Renal pelvis (tissue), 4 donors: ENCODE measurements around the gene HSP90AB1. TPM values are rescaled to one million over a fixed set of nuclear protein-coding genes. Genes with fewer than 3 reads are reported as not detected.

ENCODE experiments used
- DNase-seq: peaks from one replicate; pipeline ENCODE4 v3.0.0-alpha.2; 2013
- polyA plus RNA-seq, 3 donors: library from polyadenylated mRNA; unstranded; fragments of 120-200 nt; gene quantifications; one replicate each; pipeline ENCODE4 v1.2.1, GENCODE V29; 2013; ENCODE audit not compliant: insufficient read length in 3 of 3

Gene HSP90AB1
- polyA plus RNA-seq, 3 donors = 1,061 to 1,256 (median 1,145) TPM

DNA sequence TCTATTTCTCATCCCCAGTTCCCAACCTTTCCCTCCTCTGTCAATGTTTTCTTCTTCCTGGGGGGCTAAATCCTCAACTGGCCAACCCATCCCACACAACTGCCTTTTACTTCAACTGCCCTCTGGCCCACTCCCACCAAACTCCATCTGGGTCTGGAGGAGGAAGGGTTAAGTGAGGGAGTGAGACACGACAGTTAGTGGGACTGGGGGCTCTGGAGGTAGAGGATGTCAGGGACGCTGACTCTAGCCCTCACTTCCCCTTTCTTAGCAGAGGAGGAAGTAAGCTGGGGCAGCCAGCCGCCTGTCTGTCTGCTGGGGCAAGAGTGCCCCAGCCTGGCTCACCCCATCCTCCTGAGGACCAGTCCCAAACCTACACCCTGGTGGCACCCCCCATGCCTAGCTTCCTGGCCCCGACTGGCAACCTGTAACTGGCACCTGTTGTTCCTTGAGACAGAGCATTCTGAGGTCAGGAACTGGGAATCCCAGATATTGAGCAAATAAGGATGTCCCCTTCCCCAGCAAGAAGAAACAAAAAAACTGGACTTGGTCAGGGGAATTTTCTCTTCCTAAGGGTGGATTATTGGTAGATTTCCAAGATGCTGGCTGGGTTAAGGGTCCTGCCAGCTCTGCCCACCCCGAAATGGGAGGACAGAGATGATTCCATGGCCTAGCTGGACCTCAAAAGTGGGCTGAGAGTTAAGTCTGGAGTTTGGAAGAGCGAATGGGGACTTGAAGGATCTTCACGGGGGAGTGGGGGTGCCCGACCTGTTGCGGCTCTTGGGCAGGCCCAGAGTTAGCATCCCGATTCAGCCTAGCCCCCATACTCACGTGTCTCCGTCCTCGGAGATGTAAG, 17.5 kb downstream of the HSP90AB1 start:
- peak; percentile 33 for DNase-seq

DNA sequence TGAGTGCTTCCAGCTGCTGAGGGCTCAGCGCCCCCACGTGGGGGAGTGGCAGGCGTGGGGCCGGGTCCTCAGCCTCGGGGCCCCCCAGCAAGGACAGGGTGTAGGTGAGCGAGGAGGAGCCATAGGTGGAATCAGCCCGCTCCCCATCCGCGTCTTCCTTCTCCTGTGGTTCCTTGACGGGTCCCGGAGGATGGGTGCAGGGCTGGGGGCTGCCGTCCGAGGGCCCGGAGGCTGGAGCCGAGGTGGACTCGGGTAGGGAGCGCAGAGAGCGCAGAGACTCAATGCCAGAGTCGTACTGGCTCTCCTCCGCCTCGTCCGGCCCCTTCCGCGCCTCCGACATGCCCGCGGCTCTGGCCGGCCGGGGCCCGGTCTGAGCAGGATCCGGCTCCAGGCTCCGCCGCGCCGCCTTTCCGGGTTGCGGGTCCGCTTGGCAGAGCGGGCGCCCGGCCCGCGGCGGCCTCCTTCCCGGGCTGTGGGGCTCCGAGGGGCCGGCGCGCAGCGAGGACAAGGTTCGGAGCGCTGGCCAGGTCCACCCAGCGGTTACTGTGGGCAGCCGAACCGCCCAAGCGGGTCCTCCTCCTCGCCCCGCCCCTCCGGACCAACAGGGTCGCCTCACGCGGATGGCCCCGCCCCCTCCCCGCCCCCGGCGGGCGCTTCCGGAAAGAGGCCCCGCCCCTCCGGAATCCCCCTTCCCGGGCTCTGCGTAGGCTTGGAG, 18.3 kb downstream of the HSP90AB1 start, which contains the start of gene NFKBIE:
NFKBIE (minus strand) TSS at position 545 of the 715 bp plus-strand sequence; CDS start at position 340, 205 bp downstream.
- peak; percentile 94 for DNase-seq

DNA sequence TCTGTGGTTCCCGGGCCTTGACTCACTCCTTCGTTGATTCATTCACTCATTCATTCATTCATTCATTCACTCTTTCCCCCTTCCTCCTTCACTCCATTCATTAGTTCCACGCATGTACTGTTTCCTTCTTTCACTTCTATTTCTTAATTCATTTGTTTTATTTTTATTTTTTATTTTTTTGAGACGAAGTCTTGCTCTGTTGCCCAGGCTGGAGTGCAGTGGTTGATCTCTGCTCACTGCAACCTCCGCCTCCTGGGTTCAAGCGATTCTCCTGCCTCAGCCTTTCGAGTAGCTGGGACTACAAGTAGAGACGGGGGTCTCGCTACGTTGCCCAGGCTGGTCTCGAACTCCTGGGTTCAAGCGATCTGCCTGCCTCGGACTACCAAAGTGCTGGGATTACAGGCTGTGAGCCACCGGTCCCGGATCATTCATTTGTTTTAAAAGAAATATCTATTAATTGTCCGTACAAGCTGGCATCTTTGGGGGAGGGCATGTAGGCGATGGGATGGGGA, 18.9 kb downstream of the HSP90AB1 start:
- no peak for DNase-seq

DNA sequence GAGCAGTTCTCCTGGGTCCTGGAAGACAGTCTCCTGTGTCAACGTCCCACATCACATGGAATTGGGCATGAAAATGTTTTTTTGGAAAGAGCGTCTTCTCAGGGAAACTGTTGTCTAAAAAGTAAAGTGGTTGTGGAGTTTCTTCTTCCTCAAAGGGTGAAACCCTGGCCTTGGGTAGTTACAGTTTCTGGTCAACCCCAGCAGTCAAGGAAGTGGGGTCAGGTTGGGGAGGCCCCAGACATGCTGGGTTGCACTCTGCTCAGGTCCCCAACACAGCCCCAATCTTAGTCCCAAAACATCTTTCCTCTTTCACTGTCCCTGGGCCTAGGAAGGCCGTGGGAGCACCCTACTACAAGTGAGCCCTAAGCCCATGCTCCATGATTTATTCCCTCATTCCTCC, 19.4 kb downstream of the HSP90AB1 start:
- DNase-seq = no peak

DNA sequence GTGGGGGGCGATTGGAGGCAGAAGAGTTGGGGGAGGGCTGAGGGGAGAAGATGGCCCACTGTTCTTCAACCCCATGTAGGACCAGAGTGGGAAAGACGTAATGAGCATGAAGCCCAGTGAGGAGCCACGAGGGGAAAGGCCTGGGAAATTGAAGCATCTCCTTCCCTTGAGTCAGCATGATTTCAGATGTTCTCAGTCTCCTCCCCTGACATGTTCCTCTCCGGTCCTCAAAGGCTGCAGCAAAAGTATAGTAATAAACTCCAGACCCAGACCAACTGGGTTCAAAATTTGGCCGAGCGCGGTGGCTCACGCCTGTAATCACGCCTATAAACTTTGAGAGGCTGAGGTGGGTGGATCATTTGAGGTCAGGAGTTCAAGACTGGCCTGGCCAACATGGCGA, 20.4 kb downstream of the HSP90AB1 start:
- DNase-seq = no peak

DNA sequence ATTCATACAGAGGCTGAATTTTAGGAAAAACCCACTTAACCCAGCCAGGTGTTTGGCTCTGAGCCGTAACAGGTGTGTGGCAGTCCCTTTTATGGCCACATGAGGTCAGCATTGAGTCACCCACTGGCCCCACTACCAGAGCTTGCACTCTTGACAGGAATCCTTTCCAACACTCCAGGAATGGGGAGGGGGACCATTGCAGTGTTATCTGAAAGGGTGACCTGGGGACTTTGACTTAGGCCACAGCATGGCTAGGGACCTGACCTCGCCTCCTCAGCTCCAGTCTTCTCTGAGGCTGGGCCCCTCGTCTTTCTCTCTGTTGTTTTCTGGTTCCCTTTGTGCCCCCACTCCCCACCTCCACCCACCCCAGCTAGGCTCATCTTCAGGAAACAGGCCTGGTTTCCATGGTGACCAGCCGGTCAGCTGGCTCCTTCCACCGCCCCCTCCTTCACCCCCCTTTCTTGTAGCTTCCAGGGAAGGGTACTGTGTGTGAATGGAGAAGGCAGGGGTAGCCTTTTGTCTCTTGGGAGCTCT, 21.3 kb downstream of the HSP90AB1 start:
- peak; percentile 65 for DNase-seq

DNA sequence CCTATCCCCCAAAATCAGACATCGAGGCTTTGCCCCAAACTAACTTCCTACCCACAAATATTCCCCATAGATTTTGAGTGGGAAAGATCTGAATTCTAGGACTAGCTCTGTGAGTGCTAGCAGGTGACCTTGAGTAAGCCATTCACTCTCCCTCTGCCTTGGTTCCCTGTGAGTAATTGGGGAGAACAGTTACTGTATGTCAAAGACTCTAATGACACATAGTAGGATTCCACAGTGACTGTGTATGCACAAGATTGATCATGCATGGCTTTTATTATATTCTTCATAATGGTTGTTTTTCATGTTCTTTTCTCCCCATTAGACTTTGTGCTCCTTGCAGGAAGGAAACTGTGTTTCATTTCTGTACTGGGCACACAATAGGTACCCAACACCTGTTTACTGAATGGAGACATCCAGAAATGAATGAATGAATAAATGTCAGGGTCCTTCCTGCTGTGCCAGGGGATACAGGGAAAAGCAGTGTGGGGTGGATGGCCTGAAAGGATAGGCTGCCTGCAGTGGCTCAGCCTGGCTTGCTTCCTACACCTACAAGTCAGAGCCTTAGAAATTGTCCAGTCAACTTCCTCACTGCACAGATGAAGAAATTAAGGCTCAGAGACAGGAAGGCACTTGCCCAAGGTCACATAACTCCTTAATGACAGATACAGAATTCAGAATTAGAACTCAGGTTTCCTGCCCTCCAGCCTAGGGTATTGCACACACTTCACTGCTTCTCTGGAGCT, 22.4 kb downstream of the HSP90AB1 start:
- DNase-seq = no peak

DNA sequence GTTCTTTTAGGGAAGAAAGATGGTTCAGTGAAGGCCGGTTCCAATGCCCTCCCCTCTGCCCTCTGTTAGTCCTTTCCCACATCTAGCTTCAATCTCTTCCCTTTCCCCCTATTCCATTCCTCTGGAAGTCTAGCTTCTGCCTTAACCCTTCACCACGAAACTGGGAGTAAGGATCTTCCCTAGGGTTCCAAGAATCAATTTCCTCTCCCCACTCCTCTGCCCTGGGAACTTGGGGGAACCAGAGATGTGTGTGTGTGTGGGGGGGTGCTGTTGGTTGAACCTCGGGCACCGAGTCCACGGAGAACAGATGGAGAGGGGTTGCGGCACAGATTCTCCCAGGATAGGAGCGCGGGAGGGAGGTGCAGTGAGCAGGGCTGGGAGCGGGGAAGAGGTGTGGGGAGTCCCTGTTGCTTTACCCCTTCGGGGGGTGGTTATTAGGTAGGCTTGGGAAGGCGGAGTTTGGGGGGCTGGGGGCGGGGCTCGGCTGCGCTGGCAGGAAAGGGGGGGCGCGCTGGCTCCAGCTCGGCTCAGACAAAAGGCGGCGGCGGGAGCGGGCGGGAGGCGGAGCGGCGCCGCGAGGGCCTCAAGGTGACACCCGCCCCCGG, 23.1 kb downstream of the HSP90AB1 start, which contains the start of gene TMEM151B:
TMEM151B (plus strand) TSS at position 530 of the 605 bp plus-strand sequence. CDS start 293 bp downstream, outside the sequence.
- no peak for DNase-seq

DNA sequence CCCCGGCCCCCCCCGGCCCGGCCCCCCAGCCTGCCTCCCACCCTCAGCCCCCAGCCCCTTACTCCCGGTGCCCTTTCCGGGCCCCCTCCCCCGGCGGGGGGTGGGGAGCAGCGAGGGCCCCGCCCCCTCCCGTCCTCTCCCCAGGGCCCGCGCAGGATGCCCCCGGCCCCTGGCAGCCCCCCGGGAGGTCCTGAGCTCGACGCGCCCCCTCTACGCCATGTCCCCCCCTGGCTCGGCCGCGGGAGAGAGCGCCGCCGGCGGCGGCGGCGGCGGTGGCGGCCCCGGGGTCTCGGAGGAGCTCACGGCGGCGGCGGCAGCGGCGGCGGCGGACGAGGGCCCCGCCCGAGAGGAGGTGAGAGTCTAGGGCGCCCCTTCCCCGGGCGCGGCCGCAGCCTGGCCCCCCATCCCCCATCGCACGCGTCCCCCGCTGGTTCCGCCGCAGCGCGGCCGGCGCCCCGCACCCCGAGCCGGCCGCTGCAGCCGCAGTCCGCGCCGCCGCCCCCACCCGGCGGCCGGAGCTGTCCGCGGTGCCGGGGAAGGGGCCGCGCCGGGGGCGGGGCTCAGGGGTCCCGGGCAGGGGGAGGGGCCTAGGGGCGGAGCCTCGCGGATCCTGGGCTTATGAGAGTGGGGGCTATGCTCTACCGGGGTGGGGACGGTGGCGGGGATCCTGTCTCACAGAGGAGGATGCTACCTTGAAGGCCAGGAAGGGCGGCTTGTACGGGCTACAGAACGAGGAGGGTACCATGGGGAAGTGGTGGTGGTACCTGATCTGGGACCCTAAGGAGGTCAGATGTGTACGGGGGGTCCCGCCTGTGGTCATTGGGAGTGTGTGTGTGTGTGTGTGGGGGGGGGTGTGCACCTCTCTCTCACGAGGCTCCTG, 23.9 kb downstream of the HSP90AB1 start:
- DNase-seq = no peak

DNA sequence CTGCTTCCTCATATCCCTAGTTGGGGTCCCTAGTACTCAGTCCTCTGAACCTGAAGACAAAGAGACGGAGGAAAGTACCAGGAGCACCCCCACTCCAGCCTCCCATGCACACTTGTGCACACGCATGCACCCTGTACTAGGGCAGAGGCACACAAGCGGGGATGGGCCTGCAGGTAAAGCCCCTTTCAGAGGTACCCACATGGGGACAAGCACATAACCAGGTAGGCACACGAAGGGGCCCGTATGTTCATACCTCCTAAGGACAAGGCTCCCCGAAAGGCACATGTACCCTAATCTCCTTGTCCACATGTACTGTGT, 24.5 kb downstream of the HSP90AB1 start:
- no peak for DNase-seq

DNA sequence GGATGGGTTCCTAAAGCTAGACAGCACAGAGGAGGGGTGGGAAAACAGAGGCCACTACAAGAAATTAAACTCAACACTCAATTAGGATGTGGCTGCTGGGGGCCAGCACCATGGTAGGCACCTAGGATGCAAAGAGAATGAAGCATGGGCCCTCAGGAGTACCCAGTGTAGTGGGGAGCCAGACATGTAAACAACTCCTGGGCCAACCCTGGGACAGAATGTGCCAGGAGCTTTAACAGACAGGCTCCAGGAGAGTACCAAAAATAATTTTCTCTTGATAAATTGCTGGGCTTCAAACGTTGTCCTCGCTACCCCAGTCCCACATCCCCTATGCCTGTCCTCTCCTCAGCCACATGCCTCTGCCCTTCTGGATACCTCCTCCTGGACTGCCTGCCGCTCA, 25.0 kb downstream of the HSP90AB1 start:
- no peak for DNase-seq

DNA sequence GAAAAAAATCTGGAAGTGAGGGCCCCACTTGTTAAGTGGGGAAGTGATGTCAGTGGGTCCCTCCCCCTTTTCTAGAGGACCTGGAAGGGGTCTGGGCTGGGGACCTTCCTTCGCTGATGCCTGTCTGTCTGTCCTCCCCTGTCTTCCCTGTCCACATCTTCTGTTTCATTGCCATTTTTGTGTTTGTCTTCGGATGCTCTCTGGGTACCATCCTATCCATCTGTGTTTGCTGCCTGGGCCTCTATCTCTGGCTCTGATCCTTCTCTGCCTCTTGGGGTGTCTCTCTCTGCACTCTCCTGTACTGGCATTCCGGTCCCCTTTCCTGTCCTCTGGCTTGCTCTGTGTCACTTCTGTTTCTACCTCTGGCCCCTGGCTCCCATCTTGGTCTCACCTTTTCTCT, 25.6 kb downstream of the HSP90AB1 start:
- no peak for DNase-seq

DNA sequence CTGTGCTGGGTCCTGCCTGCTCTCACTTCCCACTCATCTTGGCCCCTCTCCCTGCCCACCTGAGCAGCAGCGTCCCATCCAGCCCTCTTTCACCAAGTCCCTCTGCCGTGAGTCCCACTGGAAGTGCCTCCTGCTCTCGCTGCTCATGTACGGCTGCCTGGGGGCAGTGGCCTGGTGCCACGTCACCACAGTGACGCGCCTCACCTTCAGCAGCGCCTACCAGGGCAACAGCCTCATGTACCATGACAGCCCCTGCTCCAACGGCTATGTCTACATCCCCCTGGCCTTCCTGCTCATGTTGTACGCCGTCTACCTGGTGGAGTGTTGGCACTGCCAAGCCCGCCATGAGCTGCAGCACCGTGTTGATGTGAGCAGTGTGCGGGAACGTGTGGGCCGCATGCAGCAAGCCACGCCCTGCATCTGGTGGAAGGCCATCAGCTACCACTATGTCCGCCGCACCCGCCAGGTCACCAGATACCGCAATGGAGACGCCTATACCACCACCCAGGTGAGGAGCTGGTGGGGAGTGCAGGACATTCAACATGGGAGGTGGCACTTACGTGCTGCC, 26.2 kb downstream of the HSP90AB1 start:
- no peak for DNase-seq

DNA sequence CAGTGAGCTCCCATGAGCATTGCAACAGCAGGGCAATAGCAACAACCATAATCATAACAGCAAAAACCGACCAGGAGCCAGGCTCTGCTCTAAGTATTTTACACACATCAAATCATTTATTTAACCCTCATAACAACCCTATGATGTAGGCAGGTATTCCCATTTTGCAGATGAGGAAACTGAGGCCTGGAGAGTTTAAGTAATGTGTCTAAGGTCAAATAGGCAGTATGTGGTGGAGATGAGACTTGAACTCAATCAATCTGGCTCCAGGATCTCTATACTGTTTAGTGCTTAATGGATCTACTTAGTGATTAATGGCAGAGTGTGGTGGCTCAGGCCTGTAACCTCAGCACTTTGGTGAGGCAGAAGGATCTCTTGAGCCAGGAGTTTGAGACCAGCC, 26.7 kb downstream of the HSP90AB1 start:
- DNase-seq = no peak

DNA sequence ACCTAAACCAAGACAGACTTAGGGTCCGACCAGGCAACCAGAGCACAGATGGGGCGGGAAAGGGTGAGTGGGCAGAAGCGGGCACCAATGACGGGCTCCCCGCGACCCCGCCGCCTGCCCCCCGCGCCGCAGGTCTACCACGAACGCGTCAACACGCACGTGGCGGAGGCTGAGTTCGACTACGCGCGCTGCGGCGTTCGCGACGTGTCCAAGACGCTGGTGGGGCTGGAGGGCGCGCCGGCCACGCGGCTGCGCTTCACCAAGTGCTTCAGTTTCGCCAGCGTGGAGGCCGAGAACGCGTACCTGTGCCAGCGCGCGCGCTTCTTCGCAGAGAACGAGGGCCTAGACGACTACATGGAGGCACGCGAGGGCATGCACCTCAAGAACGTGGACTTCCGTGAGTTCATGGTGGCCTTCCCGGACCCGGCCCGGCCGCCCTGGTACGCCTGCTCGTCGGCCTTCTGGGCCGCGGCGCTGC, 28.4 kb downstream of the HSP90AB1 start:
- DNase-seq = no peak

DNA sequence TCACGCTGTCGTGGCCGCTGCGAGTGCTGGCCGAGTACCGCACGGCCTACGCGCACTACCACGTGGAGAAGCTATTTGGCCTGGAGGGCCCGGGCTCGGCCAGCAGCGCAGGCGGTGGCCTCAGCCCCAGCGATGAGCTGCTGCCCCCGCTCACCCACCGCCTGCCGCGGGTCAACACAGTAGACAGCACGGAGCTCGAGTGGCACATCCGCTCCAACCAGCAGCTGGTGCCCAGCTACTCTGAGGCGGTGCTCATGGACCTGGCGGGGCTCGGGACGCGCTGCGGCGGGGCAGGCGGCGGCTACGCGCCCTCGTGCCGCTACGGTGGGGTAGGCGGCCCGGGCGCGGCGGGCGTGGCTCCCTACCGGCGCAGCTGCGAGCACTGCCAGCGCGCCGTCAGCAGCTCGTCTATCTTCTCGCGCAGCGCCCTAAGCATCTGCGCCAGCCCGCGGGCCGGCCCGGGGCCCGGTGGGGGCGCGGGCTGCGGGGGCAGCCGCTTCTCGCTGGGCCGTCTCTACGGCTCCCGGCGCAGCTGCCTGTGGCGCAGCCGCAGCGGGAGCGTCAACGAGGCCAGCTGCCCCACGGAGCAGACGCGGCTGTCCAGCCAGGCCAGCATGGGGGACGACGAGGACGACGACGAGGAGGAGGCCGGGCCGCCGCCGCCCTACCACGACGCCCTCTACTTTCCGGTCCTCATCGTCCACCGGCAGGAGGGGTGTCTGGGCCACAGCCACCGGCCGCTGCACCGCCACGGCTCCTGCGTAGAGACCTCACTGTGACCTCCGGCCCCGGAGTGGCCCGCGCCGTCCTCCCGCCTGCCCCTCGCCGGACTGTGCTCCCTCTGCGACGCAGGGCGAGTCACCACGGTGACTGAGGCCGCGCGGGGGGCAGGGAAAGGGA, 29.1 kb downstream of the HSP90AB1 start:
- DNase-seq = no peak

DNA sequence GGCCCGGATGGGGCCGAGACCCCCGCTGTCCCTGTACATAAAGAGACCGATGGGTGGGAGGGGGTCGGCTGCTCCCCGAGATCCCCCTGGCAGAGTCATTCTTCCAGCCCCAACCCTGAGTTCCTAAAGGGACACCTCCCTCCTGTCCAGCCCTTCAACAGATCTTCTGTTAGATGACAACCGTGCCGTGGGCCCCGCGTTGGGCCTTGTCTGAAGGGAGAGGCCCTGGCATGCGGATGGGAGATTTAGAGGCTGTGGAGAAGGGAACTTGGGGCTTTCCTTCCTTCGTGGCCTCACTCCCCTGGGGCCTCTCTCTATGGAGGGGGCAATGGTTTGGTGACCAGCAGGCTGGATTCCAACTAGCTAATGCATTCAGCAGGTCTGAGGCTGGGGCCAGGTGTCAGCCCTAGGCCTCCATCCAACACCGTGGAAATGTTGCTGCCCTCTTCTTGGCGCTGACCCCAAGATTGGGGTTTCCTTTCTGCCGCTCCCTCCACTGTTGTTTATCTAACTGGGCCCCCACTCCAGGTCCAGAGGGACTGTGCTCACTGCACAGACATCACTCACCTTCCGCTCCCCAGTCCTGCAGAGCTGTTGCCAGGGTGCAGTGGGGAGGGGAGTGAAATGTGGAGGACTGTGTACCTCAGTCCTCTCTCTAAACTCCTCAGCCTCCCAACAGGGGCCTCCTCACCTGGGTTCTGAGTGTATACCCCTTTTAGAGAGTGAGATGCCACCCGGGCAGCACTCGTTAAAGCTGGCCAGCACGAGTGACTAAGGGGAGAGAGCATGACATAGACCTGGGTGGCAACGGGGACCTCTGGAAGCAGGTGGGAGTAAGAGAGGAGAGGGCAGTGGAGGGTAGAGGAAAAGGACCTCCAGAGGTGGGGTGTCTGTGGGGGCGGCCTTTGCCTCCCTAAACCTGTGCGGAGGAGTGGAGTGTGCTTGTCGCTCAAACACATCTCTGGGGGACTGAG, 30.1 kb downstream of the HSP90AB1 start:
- DNase-seq = no peak

DNA sequence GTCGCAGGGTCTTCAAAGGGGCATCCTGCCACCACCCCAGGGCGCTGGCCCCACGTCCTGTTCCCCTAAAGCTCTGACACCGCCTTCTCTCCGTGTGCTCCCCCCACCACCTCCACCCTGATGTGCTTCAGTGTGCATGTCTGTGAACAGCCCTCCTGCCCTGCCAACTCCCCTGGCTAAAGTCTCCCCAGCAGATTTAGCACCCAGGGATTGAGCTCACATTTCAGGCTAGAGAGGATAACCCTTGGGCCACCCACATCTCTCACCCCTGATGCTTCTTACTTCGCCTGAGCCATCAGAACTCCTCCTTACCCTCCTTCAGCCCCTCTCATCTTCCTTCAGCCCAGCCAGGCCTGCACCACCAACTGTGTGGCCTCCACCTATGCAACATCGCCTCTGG, 30.9 kb downstream of the HSP90AB1 start:
- DNase-seq = no peak
